Bronchial epithelial cell (primary cell): ENCODE measurements around the gene ORMDL1. TPM values are rescaled to one million over a fixed set of nuclear protein-coding genes. Genes with fewer than 3 reads are reported as not detected.

Experiments used
- DNase-seq: peaks from one replicate; pipeline ENCODE4 v3.0.0-alpha.2; 2010; ENCODE audit warnings: low read depth
- FAIRE-seq: peaks from 2 replicates; lab custom pipeline; 2011; peaks lifted over from hg19 to GRCh38; lab: Jason Lieb, UNC
- H3K27me3 ChIP-seq: 2 replicates; pipeline ENCODE4 v1.5.1; 2011; ENCODE audit warnings: low read length; ENCODE audit not compliant: control insufficient read depth, insufficient read depth
- H3K36me3 ChIP-seq: 2 replicates; pipeline ENCODE4 v1.5.1; 2011; ENCODE audit warnings: low read length; ENCODE audit not compliant: control insufficient read depth, insufficient read depth
- H3K4me3 ChIP-seq: 2 replicates; pipeline ENCODE4 v1.5.1; 2011; ENCODE audit warnings: mild to moderate bottlenecking, low read depth, low read length, control low read depth
- CTCF ChIP-seq: IDR thresholded peaks from 2 replicates; pipeline ENCODE4 v1.5.1; 2011; ENCODE audit warnings: mild to moderate bottlenecking, moderate library complexity, low read length, control low read depth, inconsistent platforms; ENCODE audit not compliant: insufficient read depth, severe bottlenecking
- total RNA-seq: library from RNA; depleted of rRNA; stranded (reverse); fragments of >200 nt; gene quantifications from 2 replicates; pipeline ENCODE4 v1.2.1, GENCODE V29; 2014

Gene ORMDL1
- total RNA-seq, 1 donor from 2014 or later: 46.9 TPM

GRCh38 chr2:189791338-189792042, 7.4 kb upstream of the ORMDL1 start:
- DNase-seq (no peak), FAIRE-seq (no peak)
- no peak overlapping the region for H3K4me3 ChIP-seq
- no peak for TF ChIP-seq CTCF
- H3K36me3 ChIP-seq: peaks cover 4% of the 10 kb centered on the region
- H3K27me3 ChIP-seq: no peaks in the 10 kb centered on the region

GRCh38 chr2:189783451-189783926, 650 bp downstream of the ORMDL1 start:
- peak; percentile 50 for DNase-seq
- Histone ChIP-seq H3K27me3 (no peaks in the 10 kb centered on the region), H3K36me3 (peaks cover 9% of the 10 kb centered on the region), H3K4me3 (peak overlapping the region; percentile 97)
- no peak for FAIRE-seq
- TF ChIP-seq CTCF: no peak

GRCh38 chr2:189782221-189782671, 1.9 kb downstream of the ORMDL1 start:
- no peak for TF ChIP-seq CTCF
- H3K27me3 ChIP-seq: no peaks in the 10 kb centered on the region
- FAIRE-seq (no peak), DNase-seq (peak; percentile 13)
- H3K4me3 ChIP-seq: no peak overlapping the region
- H3K36me3 ChIP-seq: peaks cover 9% of the 10 kb centered on the region

GRCh38 chr2:189772212-189772611, 11.9 kb downstream of the ORMDL1 start:
- H3K36me3 ChIP-seq: peaks cover 8% of the 10 kb centered on the region
- TF ChIP-seq CTCF: no peak
- FAIRE-seq (no peak), DNase-seq (no peak)
- no peak overlapping the region for H3K4me3 ChIP-seq
- no peaks in the 10 kb centered on the region for H3K27me3 ChIP-seq

GRCh38 chr2:189770590-189771322, 13.4 kb downstream of the ORMDL1 start:
- no peak for TF ChIP-seq CTCF
- FAIRE-seq (no peak), DNase-seq (no peak)
- Histone ChIP-seq H3K4me3 (no peak overlapping the region), H3K36me3 (peaks cover 6% of the 10 kb centered on the region), H3K27me3 (no peaks in the 10 kb centered on the region)
